PC-3 (cell line): ENCODE data around the gene SLAMF1. TPM values are rescaled to one million over a fixed set of nuclear protein-coding genes. Genes with fewer than 3 reads are reported as not detected.

Experiments
- ATAC-seq: fragments of 200-7000 bp; cut with Tn5 transposase; 2 replicates; pipeline ENCODE4 v1.9.1; 2020; ENCODE audit warnings: mild to moderate bottlenecking, moderate library complexity
- BruUV-seq: library from RNA; stranded (reverse); fragments of 400-500 nt; replicated peaks from 2 replicates; lab custom pipeline; 2021; lab: Mats Ljungman, UMichigan
- CTCF ChIA-PET: fragments of 300-600 bp; sonication (Branson Sonifier 250); formaldehyde crosslinking; loops from one replicate; lab custom pipeline; 2022; ENCODE audit warnings: antibody characterized with exemption; lab: Charles Lee
- POLR2A ChIA-PET: fragments of 300-600 bp; sonication (Branson Sonifier 250); formaldehyde crosslinking; loops from one replicate; lab custom pipeline; 2022; ENCODE audit warnings: antibody characterized with exemption; ENCODE audit not compliant: unreplicated experiment; lab: Charles Lee
- DNase-seq: peaks from one replicate; pipeline ENCODE4 v3.0.0-alpha.2; 2015
- H2AFZ ChIP-seq: fragments of 300-600 bp; sonication (generic); 2 replicates; pipeline ENCODE4 v1.6.0; 2016; ENCODE audit warnings: antibody characterized with exemption, low read length
- H3F3A ChIP-seq: fragments of 300-600 bp; sonication (generic); one replicate; pipeline ENCODE4 v1.6.0; 2017; ENCODE audit warnings: antibody characterized with exemption, low read length, control low read depth, mild to moderate bottlenecking; ENCODE audit not compliant: unreplicated experiment
- H3K27ac ChIP-seq: fragments of 300-600 bp; sonication (generic); 2 replicates; pipeline ENCODE4 v1.5.1; 2016; ENCODE audit warnings: mild to moderate bottlenecking, low read length
- H3K27me3 ChIP-seq: fragments of 300-600 bp; sonication (generic); 2 replicates; pipeline ENCODE4 v1.6.1; 2016; ENCODE audit warnings: low read length, mixed read lengths
- H3K36me3 ChIP-seq: fragments of 300-600 bp; sonication (generic); 2 replicates; pipeline ENCODE4 v1.6.1; 2016; ENCODE audit warnings: low read depth, mixed run types, low read length, mixed read lengths
- H3K4me1 ChIP-seq: fragments of 300-600 bp; sonication (generic); 2 replicates; pipeline ENCODE4 v1.5.1; 2016; ENCODE audit warnings: low read length; ENCODE audit not compliant: insufficient read depth
- H3K4me2 ChIP-seq: fragments of 300-600 bp; sonication (generic); 2 replicates; pipeline ENCODE4 v1.6.0; 2016; ENCODE audit warnings: low read length
- H3K4me3 ChIP-seq: fragments of 300-600 bp; sonication (generic); 2 replicates; pipeline ENCODE4 v1.5.1; 2016; ENCODE audit warnings: mild to moderate bottlenecking, low read length, mixed read lengths
- H3K79me2 ChIP-seq: fragments of 300-600 bp; sonication (generic); 2 replicates; pipeline ENCODE4 v1.6.1; 2017; ENCODE audit warnings: low read length, mixed read lengths
- H3K9ac ChIP-seq: fragments of 300-600 bp; sonication (generic); 2 replicates; pipeline ENCODE4 v1.6.0; 2016; ENCODE audit warnings: mild to moderate bottlenecking, low read length
- H3K9me2 ChIP-seq: fragments of 300-600 bp; sonication (generic); replicated peaks from 2 replicates; pipeline ENCODE4 v1.6.1; 2016; ENCODE audit warnings: mixed run types, low read length, mixed read lengths
- H3K9me3 ChIP-seq: fragments of 300-600 bp; sonication (generic); 2 replicates; pipeline ENCODE4 v1.6.1; 2016; ENCODE audit warnings: low read length, mixed read lengths
- H4K20me1 ChIP-seq: fragments of 300-600 bp; sonication (generic); 2 replicates; pipeline ENCODE4 v1.6.1; 2016; ENCODE audit warnings: low read length, mixed read lengths
- EZH2 ChIP-seq: fragments of 300-600 bp; sonication (generic); IDR thresholded peaks from one replicate; pipeline ENCODE4 v1.6.1; 2017; ENCODE audit warnings: antibody characterized with exemption, mild to moderate bottlenecking, low read length; ENCODE audit not compliant: unreplicated experiment
- EZH2phosphoT487 ChIP-seq: fragments of 300-600 bp; sonication (generic); IDR thresholded peaks from 2 replicates; pipeline ENCODE4 v1.6.1; 2018; ENCODE audit warnings: mild to moderate bottlenecking, antibody characterized with exemption, low read length, borderline replicate concordance
- intact Hi-C: fragments of 100-400 bp; cut with micrococcal nuclease; formaldehyde crosslinking; loops from 2 replicates; pipeline ENCODE4 v1.9.0; 2023
- total RNA-seq: library from RNA; depleted of rRNA; stranded (reverse); fragments of >200 nt; gene quantifications from 2 replicates; pipeline ENCODE4 v1.2.3, GENCODE V29; 2014
- TF ChIP-seq, protein P1 (sequence below): fragments of 300-600 bp; sonication (generic); conservative IDR thresholded peaks from 2 replicates; pipeline ENCODE4 v1.5.1; 2017; ENCODE audit warnings: antibody characterized with exemption, low read depth, mild to moderate bottlenecking, low read length

The SLAMF1 gene
- total RNA-seq, 1 experiment from 2014 or later = not detected

DNA sequence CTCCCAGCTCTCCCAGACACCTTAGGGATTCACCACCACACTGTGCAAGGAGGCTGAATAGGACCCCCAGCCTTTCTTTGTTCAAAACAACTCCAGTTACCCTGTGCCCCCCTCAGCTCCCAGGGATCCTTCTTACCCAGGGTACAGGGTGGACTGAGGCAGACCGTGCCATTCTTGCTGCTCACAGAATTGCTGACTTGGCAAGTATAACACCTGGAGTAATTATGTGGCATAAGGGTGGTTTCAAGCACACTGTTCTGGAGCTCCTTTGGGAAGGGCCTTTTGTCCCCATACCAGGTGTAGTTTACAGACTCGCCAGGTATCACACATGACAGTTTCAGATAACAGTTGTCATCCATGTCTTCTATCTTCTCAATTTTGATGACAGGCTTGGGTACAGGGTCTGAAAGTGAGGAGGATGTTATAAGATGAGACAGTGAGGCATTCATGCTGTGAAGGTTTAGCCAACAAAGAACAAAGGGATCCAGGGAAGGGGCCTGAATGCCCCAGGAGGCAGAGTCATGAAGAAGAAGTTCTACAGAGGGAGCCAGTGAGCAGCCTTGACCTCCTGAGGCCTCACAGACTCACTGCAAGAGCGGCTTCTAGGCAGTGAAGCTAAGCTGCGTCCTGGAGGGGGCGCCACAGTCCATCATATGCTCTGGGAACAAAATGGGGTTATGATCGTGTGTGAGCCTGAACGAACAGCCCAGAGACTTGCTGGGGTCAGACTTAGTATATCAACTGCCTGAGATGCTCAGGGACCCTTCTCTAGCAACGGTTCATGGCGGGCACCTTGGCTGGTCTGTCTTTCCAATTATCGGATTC lies 34.4 kb upstream of the SLAMF1 start:
- H2AFZ ChIP-seq = no peak overlapping the region
- peak; percentile 57 for ATAC-seq

DNA sequence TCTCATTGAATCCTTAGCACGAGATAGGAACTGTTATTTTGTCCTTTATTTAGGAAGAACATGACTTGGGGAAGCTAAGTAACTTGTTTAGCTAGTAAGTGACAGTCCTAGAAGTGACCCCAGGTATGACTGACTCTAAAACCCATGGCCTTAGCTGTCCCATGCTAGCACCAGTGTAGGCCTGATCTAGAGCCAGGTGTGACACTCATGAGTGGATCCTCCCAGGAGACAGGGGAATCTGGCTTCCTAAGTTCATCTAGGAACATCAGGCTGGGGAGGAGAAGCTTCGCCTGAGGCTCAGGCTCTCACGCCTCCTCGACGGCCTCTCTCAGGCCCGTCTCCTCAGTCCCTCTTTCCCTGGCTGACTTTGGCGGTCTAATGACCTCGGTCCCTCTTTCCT lies 33.6 kb upstream of the SLAMF1 start:
- Histone ChIP-seq H3K9ac (no peak overlapping the region), H3K4me3 (no peak overlapping the region), H3K79me2 (no peaks in the 10 kb centered on the region), H3K9me2 (no peaks in the 10 kb centered on the region), H3K4me2 (no peak overlapping the region), H3K27ac (no peak overlapping the region), H4K20me1 (no peaks in the 10 kb centered on the region), H3K27me3 (peaks cover 56% of the 10 kb centered on the region), H3K4me1 (no peaks in the 10 kb centered on the region), H3K9me3 (no peaks in the 10 kb centered on the region), H3K36me3 (no peaks in the 10 kb centered on the region), H3F3A (no peaks in the 10 kb centered on the region), H2AFZ (no peak overlapping the region)
- intact Hi-C loops = no loop called here
- CTCF ChIA-PET = no interaction called here
- ATAC-seq = no peak
- POLR2A ChIA-PET = no interaction called here
- no peak for DNase-seq
- TF ChIP-seq EZH2phosphoT487 (no peak), EZH2 (no peak)
- TF ChIP-seq, protein P1, sequence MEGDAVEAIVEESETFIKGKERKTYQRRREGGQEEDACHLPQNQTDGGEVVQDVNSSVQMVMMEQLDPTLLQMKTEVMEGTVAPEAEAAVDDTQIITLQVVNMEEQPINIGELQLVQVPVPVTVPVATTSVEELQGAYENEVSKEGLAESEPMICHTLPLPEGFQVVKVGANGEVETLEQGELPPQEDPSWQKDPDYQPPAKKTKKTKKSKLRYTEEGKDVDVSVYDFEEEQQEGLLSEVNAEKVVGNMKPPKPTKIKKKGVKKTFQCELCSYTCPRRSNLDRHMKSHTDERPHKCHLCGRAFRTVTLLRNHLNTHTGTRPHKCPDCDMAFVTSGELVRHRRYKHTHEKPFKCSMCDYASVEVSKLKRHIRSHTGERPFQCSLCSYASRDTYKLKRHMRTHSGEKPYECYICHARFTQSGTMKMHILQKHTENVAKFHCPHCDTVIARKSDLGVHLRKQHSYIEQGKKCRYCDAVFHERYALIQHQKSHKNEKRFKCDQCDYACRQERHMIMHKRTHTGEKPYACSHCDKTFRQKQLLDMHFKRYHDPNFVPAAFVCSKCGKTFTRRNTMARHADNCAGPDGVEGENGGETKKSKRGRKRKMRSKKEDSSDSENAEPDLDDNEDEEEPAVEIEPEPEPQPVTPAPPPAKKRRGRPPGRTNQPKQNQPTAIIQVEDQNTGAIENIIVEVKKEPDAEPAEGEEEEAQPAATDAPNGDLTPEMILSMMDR = no peak
- BruUV-seq = no TSS peak

More for the DNA sequence above, 34.4 kb upstream of the SLAMF1 start:
- Histone ChIP-seq H3K9ac (no peak overlapping the region), H3K79me2 (no peaks in the 10 kb centered on the region), H3K4me1 (no peaks in the 10 kb centered on the region), H3K27ac (no peak overlapping the region), H3K9me3 (no peaks in the 10 kb centered on the region), H4K20me1 (no peaks in the 10 kb centered on the region), H3K4me2 (no peak overlapping the region), H3K4me3 (no peak overlapping the region), H3K36me3 (no peaks in the 10 kb centered on the region), H3F3A (no peaks in the 10 kb centered on the region), H3K9me2 (no peaks in the 10 kb centered on the region), H3K27me3 (peaks cover 56% of the 10 kb centered on the region)
- no TSS peak for BruUV-seq
- ChIA-PET CTCF (interaction anchor here (0.5 to 0.7 kb wide), 2 partner anchors 273 to 435 kb away, joined by 3 to 4 read pairs; partner anchors contain the start of gene ITLN2), POLR2A (no interaction called here)
- TF ChIP-seq EZH2phosphoT487 (no peak), EZH2 (no peak)
- TF ChIP-seq, protein P1 = peak; percentile 94
- intact Hi-C loops = no loop called here
- DNase-seq = peak; percentile 78

DNA sequence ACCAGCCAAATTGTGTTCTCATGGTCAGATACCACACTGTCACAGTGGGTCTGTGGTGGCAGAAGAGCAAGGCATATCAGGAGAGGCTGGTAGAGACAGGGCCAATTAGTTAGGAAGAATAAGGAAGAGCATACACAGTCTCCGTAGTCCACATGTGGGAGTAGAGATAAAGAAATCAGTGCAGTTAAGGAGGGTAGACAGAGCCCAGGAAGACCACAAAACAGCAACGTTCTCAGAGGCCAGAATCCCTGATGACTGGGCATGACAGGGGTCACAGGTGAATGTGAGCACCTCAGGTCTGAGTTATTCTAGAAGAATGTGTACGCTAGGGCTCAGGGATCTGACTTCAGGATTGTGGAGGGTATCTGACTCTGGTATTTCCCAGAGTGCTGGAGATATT lies 33.0 kb upstream of the SLAMF1 start:
- Histone ChIP-seq H3K4me3 (no peak overlapping the region), H2AFZ (no peak overlapping the region), H3K27me3 (peaks cover 54% of the 10 kb centered on the region), H3K4me1 (no peaks in the 10 kb centered on the region), H3K9ac (no peak overlapping the region), H3K9me3 (no peaks in the 10 kb centered on the region), H3K27ac (no peak overlapping the region), H3K9me2 (no peaks in the 10 kb centered on the region), H4K20me1 (no peaks in the 10 kb centered on the region), H3K4me2 (no peak overlapping the region), H3K36me3 (no peaks in the 10 kb centered on the region), H3F3A (no peaks in the 10 kb centered on the region), H3K79me2 (no peaks in the 10 kb centered on the region)
- POLR2A ChIA-PET = no interaction called here
- no TSS peak for BruUV-seq
- intact Hi-C loops = loop anchor here (5.0 kb wide), 1 partner anchor 47 kb away; no protein-coding TSS in a partner anchor
- ATAC-seq (no peak), DNase-seq (no peak)
- CTCF ChIA-PET = no interaction called here
- TF ChIP-seq EZH2phosphoT487 = no peak
- TF ChIP-seq, protein P1 = no peak
- no peak for TF ChIP-seq EZH2
